ENCODE data around the gene PACS2.
"Not testable (repeated sequence)": the region's sequence is repeated elsewhere in the genome, so short reads cannot be mapped to it uniquely, and the experiment has no call there.

The PACS2 gene

DNA sequence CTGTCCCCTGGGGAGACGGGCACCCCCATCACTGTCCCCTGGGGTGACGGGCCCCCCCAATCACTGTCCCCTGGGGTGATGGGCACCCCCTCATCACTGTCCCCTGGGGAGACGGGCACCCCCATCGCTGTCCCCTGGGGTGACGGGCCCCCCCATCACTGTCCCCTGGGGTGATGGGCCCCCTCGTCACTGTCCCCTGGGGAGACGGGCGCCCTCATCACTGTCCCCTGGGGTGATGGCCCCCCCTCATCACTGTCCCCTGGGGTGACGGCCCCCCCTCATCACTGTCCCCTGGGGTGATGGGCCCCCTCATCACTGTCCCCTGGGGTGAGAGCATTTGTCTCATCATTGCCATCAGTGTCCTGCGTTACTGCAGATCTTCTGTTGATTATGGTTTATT is 38.6 kb downstream of the PACS2 start:
- DNase-seq: no peak

DNA sequence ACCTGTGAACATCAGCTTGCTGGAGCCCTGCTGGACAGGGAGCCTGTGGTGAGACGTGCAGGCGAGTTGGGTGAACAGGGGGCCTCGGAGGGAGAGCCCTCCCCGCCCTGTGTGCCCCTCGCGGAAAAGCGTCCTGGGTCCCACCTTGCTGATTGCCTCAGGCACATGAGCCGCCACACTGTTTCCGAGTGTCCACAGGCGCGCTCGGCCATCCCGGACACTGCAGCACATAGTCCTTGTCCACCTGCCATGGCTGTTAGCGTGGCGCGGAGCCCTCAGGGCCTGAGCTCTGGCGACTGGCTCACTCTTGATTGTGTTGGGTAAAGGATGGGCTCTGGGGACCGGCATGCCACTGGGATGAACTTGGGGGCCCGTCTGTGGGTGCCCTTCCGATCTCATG is 40.0 kb downstream of the PACS2 start:
- no peak for DNase-seq

DNA sequence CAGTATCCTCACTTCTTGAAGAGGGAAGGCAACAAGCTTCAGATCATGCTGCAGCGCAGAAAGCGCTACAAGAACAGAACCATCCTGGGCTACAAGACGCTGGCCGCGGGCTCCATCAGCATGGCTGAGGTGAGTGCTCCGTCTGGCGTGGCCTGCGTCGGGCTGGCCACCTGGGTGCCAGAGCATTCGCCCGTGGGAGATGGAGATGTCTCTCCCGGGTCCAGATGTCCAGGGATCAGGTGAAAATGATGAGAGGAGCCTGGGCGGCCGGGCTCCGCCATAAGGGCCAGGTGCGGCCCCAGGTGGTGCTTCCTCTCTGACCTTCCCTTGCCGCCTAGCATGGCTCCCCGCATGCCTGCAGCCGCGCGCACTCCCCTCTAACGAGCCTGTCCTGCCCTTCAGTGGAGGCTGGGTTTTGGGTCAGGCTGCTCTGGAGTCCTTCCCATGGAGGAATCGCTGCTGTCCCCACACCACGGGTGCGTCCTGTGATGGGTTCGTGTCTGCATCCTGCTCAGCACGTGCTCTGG is 40.6 kb downstream of the PACS2 start:
- no peak for DNase-seq

DNA sequence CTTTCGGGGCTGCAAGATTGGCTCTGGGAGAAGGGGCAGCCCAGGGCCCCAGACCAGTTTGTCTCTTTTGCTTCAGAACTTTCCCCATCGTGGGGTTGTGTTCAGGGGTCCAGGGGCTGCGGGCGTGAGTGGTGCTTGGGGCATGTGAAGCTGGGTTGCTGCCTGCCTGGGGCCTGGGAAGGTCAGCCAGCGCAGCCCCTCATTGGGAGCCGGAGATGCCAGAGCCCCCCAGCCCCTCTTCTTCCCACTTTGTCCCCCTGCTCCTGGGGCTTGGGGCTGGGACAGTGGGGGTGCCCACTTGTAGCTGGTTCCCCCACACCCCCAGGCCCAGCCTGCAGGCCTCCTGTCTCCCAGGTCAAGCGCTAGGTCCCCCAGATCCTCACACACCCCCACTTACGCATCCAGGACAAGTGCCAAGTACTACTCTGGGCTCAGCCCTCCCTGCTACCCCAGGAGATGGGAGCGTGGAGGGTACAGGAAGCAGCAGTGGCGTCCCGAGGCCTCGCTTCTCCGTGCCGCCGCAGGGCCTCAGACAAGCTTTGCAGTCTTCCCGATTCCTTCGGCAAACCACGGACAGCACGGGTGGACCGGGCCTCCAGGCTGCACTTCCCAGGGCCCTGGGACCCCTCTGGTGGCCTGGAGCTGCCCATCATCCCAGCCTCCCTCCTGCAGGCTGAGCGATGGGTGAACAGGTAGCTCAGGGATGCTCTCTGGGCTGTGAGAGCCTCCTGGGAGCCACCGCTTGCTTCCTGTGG is 41.5 kb downstream of the PACS2 start:
- DNase-seq: no peak

DNA sequence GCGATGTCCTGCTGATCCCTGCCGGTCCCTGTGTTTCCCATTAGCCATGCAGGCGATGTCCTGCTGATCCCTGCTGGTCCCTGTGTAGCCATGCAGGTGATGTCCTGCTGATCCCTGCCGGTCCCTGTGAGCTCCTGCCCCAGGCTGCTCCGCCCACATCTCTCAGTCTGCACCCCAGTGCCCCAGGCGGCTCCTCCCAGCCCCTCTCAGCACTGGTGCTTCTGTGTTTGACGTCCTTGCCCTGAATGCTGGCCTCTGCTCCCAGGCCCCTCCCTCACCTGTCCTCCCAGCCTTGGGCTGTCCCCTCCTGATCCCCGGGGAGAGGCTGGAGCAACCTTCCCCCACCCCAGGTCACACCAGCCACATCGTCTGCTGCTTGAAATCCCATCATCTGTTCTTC is 42.4 kb downstream of the PACS2 start:
- DNase-seq: no peak

DNA sequence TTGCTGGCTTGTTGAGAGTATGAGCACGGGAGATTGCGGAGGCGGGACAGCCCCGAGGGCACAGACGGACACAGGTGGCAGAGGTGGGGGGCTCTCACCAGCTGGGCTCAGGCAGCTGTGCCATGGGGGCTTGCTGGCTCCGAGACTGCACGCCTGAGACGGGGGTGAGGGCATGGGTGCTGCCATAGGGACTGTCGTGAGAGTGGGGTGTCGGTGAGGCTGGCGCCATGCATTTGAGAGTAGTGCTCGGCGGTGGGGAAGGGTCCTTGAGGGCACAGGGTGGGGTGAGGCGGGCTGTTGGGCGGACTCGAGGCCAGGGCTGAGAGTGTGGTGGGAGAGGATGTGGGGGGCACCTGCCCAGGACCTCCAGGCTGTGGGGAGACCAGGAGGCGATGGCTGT is 43.1 kb downstream of the PACS2 start:
- no peak for DNase-seq

DNA sequence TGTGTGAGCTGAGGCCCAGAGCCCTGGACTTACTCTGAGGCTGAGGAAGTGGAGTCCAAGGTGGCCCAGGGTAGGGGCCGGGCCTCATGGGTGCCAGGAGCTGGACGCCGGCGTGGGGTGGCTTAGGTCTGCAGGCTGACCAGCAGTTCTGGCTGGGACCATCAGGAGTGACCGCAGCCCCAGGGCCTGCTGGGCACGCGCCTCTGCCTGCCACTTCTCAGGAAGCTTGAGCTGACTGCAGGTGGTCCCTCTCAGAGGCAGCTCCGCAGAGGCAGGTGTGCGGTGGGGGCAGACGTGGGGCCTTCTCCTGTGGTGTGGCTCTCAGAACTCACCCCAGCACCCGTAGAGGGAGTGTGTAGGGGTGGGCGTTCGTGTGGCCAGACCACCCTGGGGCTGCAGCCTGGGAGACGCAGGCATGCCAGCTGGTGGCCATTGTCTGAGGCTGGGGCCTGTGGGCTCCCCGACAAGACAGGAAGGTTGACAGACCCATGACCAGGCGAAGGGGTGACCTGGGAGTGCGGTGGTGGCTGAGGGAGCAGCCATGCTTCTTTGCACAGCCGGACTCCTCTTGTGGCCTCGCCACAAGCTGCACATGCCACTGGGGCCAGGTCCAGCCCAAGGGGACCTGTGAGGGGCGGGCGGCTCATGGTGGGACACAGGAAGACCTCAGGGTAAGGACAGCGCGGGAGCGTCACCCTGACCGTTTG is 43.7 kb downstream of the PACS2 start:
- no peak for DNase-seq

DNA sequence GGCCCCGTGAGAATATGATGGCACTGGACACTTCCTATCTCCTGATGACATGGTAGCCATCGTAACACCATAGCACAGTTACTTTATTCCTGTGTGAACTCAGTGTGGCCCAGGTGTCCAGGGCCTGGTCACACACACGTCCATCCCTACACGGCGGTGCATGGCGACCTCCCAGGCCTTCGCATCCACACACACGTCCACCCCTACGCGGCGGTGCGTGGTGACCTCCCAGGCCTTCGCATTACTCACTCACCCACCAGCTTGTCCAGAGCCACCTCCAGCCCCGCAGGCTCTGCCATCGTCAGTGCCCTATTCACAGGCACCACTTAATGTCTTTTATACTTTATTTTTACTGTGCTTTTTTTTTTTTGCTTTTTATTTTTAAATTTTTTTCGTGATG is 44.4 kb downstream of the PACS2 start:
- DNase-seq: no peak

DNA sequence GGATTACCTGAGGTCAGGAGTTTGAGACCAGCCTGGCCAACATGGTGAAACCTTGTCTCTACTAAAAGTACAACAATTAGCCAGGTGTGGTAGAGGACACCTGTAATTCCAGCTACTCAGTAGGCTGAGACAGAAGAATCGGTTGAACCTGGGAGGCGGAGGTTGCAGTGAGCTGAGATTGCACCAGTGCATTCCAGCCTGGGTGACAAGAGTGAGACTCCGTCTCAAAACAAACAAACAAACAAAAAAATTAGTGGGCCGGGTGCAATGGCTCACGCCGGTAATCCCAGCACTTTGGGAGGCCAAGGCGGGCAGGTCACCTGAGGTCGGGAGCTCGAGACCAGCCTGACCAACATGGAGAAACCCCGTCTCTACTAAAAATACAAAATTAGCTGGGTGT is 46.9 kb downstream of the PACS2 start:
- not testable (repeated sequence) for DNase-seq

DNA sequence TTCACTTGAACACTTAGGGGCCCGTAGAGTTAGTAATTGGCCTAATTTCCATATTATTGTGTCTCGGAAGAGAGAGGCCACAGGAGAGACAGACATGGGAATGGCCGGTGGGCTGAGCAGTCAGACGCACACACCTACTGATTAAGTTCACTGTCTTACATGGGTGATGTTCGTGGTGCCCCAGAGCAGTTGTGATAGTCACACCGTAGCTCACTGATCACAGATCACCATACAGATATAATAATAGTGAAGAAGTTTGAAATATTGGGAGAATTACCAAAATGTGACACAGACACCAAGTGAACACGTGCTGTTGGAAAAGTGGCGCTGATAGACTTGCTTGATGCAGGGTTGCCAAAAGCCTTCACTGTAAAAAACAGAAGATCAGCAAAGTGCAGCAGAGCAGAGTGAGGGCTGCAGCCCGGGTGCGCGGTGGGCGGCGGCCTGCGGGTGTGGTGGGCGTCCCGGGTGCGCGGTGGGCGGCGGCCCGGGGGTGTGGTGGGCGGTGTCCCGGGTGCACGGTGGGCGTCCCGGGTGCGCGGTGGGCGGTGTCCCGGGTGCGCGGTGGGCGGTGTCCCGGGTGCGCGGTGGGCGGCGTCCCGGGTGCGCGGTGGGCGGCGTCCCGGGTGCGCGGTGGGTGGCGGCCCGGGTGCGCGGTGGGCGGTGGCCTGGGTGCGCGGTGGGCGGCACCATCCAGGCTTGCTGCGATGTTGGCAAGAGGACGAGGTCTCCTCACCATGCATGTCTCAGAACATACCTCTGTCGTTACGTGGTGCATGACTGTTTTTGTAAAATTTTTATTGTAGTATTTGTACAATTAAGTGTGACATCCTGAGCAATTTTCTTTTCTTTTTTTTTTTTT is 49.5 kb downstream of the PACS2 start:
- DNase-seq: peak; percentile 76

DNA sequence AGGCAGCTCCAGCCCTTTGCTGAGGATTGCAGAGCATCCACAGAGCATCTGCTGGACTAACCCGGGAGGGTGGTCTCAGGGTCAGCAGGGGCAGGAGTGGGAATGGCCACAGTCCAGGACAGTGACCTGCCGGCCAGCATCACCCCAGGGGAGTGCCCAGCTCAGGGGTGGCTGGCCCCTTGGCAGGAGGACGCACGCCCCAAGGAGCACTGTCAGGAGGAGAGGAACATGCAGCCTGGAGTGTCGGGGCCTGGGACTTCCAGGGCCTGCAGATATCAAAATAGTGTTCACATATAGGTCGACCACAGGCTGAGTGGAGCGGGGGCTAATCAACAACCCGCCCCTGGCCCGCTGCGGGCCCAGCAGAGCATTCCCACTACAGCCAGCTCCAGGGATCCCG is 50.6 kb downstream of the PACS2 start:
- no peak for DNase-seq

DNA sequence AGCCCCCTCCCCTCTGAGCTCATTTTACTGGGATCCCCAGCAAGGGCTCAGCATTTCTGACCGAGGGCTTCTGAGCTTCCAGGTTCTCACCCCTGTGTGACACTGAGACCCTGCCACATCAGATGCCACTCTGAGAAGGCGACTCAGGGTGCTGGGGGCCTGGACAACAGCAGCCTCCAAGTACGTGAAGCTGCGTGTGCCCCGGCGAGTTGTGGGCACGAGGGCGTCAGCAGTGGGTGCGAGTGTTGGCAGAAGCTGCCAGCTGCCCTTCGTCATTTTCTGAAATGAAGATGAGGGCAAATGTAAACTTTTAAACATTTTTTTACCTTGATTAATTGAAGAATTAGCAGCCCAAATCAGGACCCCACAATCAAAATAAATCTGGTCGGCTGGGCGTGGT is 51.1 kb downstream of the PACS2 start:
- no peak for DNase-seq

DNA sequence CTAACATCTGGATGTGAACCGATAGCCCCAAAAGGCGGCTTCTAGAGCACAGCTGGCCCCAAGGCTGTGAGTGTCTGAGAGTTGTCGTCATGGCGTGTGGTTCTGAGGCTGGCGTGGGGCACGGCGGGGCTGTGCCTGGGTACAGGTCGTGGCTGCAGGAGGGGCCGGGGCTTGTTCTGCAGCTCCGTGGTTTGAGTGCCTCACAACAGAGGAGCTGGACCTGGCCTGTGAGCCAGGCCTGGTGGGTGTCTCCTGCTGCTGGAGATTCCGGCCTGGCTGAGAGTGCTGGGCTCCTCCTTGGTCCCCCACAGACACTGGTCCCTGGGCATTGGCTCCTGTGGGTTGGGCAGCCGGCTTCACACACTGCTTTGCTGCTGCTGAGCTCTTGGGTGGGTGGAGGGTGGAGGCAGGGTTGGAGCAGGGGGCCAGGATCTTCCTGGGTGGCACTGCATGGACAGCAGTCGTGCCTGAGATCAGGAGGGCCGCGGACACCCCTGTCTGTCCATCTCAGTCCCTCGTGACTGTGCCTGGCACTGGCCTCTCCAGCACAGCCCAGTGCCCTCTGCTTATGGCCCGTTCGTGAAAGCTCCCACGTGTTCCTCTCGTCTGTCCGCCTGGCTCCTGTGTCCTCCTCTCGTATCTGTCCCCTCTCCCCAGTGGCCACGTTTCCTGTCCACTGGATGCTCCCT is 52.0 kb downstream of the PACS2 start:
- no peak for DNase-seq

DNA sequence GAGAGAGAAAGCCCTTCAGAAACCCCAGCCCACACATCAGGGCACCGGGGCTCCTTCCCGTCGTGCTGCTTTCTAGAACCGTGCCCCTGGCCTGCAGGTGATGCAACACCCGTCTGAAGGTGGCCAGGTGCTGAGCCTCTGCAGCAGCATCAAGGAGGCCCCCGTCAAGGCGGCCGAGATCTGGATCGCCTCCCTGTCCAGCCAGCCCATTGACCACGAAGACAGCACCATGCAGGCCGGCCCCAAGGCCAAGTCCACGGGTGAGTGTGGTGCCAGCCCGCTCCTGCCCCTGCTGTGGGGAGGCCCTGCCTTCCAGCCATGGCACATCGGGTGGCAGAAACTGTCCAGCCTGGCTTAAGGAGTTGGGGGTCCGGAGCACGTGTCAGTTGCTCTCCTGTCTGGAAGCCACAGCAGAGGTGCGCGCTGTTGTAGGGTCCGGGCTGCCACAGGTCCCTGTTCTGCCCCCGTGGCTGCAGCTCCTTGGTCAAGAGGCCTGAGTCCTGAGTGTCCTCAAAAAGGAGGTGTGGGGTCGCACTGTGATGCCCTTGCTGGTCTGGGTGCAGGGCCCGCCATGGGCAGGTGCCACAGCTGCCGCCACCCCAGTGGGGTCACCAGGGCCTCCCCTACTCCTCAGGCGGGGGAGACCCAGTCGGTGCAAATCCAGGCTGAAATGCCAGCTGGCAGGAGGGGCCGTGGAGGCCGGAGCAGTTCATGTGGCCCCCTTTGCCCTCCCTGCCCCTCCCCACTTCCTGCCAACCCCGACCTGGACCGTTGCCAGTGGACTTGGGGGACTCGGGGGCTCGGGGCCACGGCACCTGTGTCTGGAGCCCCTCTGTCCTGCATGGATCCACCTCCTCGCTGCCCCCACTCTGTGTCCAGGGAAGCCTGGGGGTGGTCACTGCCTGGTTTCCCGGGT is 52.8 kb downstream of the PACS2 start:
- DNase-seq: no peak

DNA sequence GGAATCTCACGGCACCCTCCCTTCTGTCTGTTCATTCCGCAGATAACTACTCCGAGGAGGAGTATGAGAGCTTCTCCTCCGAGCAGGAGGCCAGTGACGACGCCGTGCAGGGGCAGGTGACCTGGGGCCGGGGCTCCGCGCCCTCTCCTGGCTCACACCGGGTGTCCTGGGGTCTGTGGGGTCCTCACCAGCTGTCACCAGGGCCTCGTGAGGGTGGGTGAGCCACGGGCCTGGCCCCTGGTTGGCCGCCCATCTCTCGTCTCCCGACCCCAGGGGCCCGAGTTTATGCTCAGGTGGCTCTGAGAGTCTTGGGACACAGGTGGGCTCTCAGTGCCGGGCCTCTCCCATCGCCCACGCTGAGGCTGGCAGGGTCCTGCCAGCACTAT is 53.5 kb downstream of the PACS2 start:
- DNase-seq: no peak

DNA sequence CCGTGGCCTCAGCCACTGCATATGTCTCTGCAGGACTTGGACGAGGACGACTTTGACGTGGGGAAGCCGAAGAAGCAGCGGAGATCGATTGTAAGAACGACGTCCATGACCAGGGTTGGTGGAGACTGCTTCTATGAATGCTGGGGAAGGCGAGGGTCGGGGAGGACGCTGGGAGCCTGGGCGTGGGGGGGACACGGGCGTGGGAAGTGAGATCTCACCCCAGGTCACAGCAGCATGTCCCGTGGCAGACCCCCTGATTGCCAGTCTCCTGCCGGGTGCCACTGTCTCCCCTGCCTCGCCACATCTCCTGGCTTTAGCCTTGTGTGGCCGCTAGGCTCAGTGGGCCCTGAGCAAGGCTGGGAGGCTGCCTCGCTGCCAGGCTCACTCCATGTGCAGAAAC is 53.9 kb downstream of the PACS2 start:
- no peak for DNase-seq

DNA sequence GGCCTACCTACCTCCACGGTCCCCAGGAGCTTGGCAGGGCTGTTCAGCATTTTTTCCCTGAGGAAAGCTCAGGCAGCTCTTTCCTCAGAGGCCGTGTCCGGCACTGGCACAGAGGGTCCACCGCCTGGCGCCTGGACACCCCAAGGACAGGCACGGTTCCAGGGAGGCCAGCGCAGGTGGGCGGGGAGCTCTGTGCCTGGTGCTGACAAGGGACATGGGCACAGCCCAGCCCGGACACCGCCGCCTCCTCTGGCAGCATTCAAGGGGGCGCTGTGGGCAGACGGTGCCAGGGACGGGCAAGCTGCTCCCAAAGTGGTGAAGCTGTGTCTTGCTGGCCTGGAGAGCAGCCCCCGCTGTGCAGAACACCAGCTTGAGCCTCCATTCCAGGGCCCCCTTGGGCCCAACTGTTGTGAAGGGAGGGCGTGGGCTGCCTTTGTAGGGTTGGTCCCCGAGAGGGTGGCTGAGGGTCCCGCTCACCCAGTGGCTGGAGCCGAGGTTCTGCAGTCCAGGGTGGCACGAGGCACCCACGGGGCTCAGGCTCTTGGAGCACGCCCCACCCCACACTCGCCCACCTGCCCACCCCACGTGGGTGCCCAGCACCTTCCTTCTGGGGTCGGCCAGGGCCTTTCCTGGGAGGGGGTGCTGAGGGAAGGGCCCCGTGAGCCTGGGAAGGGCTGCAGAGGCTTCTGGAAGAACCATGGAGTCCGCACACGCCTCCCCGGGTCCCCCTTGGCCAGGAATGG is 54.5 kb downstream of the PACS2 start:
- no peak for DNase-seq

DNA sequence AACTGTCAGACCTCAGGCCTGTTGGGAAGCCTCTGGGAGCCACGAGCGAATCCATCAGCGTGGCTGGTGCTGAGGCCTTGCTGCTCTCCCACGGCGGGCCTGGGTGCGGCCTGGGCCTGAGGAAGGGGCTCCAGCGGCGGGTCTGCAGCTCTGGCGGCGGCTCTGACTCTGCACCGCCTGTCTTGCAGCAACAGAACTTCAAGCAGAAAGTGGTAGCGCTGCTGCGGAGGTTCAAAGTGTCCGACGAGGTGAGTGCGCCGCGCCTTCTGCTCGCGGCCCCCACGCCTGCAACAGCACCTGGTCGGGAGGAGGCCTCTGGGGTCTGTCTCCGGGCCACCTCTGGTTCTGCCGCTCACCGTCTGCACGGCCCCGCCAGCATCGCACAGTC is 55.1 kb downstream of the PACS2 start:
- no peak for DNase-seq

DNA sequence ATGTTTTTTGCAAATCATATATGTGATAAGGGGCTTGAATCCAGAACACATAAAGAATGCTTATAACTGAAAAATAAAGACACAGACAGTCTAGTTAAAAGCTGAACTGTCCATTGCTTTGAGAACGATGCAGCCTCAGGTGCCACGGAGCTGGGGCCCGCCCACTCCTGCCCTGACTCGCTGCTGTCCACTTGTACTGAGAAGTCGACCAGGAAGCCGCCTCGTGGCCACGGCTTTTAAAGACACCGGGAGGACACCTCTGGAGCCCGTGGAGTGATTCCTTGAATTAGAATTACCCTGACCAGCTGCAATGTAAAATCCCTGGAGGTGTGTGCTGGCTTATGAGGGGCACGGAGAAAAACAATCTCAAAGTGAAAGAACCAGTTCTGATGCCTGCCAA is 59.8 kb downstream of the PACS2 start:
- DNase-seq: no peak

DNA sequence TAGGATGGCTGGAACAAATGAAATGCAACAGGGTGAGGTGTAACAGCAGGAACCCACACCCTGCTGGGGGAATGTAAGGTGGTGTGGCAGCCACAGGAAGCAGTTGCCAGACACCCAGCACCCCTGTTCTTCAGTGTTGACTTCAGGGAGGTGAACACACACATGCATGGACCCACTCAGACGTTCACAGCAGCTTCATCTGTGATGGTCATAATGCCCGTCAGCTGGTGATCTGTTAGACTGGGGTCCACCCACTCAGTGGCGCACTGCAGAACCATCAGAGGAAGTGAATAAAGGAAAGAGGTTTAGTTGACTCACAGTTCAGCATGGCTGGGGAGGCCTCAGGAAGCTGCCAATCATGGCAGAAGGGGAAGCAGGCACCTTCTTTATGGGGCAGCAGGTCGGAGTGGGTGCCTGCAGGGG is 61.1 kb downstream of the PACS2 start:
- peak; percentile 64 for DNase-seq
